ENCODE data around the gene EGFR.

Gene EGFR

GRCh38 chr7:55056068-55056467, 37.3 kb downstream of the EGFR start:
- in situ Hi-C loops (cut with MboI; ENCODE audit: low sequenced_read_pairs), result no loop called here
- no peaks in the 10 kb centered on the region for H3K9me3 ChIP-seq
- no peak overlapping the region for H3K4me3 ChIP-seq
- no peaks in the 10 kb centered on the region for H3K4me1 ChIP-seq
- H3K27me3 ChIP-seq (ENCODE audit: low read depth), result no peaks in the 10 kb centered on the region
- no peak for DNase-seq (ENCODE audit: low spot score in 2 of 2)
- no peaks in the 10 kb centered on the region for H3K36me3 ChIP-seq (replicated peaks)

GRCh38 chr7:55056577-55057480, 38.0 kb downstream of the EGFR start:
- Histone ChIP-seq H3K36me3 (replicated peaks) (no peaks in the 10 kb centered on the region), H3K27me3 (ENCODE audit: low read depth) (no peaks in the 10 kb centered on the region), H3K4me3 (no peak overlapping the region), H3K9me3 (no peaks in the 10 kb centered on the region), H3K4me1 (no peaks in the 10 kb centered on the region)
- in situ Hi-C loops (cut with MboI; ENCODE audit: low sequenced_read_pairs), result no loop called here
- DNase-seq (ENCODE audit: low spot score in 2 of 2), result no peak

DNA sequence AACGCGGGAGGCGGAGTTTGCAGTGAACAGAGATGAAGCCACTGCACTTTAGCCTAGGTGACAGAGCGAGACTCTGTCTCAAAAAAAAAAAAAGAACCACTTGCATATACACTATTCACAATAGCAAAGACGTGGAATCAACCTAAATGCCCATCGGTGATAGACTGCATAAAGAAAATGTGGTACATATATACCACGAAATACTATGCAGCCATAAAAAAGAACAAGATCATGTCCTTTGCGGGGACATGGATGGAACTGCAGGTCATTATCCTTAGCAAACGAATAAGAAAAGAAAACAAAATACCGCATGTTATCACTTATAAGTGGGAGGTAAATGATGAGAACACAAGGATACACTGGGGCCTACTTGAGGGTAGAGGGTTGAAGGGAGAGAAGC, 39.5 kb downstream of the EGFR start:
- no peaks in the 10 kb centered on the region for H3K9me3 ChIP-seq
- no peak overlapping the region for H3K4me3 ChIP-seq
- DNase-seq (ENCODE audit: low spot score in 2 of 2), result no peak
- in situ Hi-C loops (cut with MboI; ENCODE audit: low sequenced_read_pairs), result no loop called here
- H3K4me1 ChIP-seq, result no peaks in the 10 kb centered on the region
- no peaks in the 10 kb centered on the region for H3K36me3 ChIP-seq (replicated peaks)
- H3K27me3 ChIP-seq (ENCODE audit: low read depth), result no peaks in the 10 kb centered on the region

GRCh38 chr7:55059021-55059420, 40.2 kb downstream of the EGFR start:
- no peak for DNase-seq (ENCODE audit: low spot score in 2 of 2)
- H3K4me3 ChIP-seq, result no peak overlapping the region
- no peaks in the 10 kb centered on the region for H3K36me3 ChIP-seq (replicated peaks)
- H3K4me1 ChIP-seq, result no peaks in the 10 kb centered on the region
- in situ Hi-C loops (cut with MboI; ENCODE audit: low sequenced_read_pairs), result no loop called here
- no peaks in the 10 kb centered on the region for H3K9me3 ChIP-seq
- H3K27me3 ChIP-seq (ENCODE audit: low read depth), result no peaks in the 10 kb centered on the region

DNA sequence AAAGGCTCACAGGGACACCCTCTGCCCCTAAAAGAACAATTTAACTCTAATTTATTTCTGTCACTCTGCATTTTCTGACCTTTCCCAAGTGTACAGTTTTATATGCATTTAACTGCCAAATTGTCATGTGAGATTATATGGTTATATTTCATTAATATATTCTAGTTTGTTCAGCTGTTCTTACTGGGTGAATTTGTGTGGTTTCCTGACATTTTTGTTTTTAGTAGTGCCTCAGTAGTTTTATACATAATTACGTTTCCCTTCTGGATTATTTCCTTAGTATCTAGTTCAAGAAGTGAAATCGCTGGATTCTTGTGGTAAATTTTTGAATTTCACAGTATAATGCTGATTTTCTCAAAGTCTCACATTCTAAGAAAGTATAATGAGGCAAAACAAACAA, 41.3 kb downstream of the EGFR start:
- Histone ChIP-seq H3K9me3 (no peaks in the 10 kb centered on the region), H3K36me3 (replicated peaks) (no peaks in the 10 kb centered on the region), H3K27me3 (ENCODE audit: low read depth) (no peaks in the 10 kb centered on the region), H3K4me1 (no peaks in the 10 kb centered on the region), H3K4me3 (no peak overlapping the region)
- no peak for DNase-seq (ENCODE audit: low spot score in 2 of 2)
- in situ Hi-C loops (cut with MboI; ENCODE audit: low sequenced_read_pairs), result no loop called here

GRCh38 chr7:55060636-55061022, 41.8 kb downstream of the EGFR start:
- Histone ChIP-seq H3K4me3 (no peak overlapping the region), H3K9me3 (no peaks in the 10 kb centered on the region), H3K27me3 (ENCODE audit: low read depth) (no peaks in the 10 kb centered on the region), H3K4me1 (no peaks in the 10 kb centered on the region), H3K36me3 (replicated peaks) (no peaks in the 10 kb centered on the region)
- DNase-seq (ENCODE audit: low spot score in 2 of 2), result no peak
- in situ Hi-C loops (cut with MboI; ENCODE audit: low sequenced_read_pairs), result no loop called here

DNA sequence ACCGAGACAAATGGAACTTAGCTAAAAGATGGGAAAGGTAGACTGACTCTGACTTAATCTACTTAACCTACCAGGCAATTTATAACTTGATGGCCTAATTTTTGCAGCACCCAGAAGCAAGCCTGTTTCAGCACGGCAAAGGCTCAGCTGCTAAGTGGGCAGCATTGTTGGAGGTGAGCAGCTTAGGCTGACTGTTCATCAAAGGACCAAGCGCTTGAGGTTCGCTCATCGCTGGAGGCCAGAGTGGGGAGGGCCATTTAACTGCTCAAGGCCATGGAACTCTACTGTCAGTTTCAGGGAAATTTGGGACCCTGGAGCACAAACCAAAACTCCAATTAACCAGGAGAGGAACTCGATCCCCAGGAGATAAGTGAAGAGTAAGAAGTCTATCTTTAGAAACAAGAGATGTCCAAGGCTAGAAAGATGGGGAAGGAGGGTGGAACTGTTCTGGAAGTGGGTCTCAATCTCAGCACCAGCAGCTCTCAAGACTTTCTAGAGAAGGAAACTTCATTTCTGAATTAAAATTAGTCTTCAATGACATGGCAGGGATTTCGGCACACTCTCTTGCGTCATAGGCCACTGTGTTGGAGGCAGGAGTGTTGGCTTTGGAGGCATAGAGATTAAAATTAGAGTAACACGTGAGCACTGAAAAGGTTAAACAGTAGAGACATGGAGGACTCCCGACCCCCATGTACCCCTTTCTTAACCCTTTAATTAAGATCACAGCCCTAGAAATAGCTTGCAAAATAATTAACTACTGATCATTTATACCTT, 43.1 kb downstream of the EGFR start:
- H3K4me3 ChIP-seq, result no peak overlapping the region
- no peaks in the 10 kb centered on the region for H3K4me1 ChIP-seq
- no peaks in the 10 kb centered on the region for H3K9me3 ChIP-seq
- no peaks in the 10 kb centered on the region for H3K27me3 ChIP-seq (ENCODE audit: low read depth)
- no peak for DNase-seq (ENCODE audit: low spot score in 2 of 2)
- no peaks in the 10 kb centered on the region for H3K36me3 ChIP-seq (replicated peaks)
- in situ Hi-C loops (cut with MboI; ENCODE audit: low sequenced_read_pairs), result no loop called here

DNA sequence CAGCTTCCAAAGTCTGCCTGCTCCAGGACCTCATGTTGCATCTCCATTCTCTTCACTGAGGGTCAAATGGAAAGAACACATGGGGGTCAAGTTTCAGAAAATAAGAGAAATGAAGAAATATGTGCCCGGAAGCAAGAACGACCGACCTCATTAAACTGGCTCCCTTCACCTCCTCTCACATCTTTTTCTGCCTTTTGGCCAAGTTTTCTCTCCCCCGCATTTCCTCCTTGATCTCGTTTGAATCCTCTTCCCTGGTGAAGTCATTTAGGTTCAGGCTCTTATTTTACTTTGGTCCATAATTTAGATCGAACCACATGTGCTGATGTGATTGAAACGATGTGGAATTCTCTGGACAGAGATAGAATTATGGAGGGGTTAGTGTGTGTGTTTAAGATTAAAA, 44.2 kb downstream of the EGFR start:
- Histone ChIP-seq H3K9me3 (no peaks in the 10 kb centered on the region), H3K4me1 (no peaks in the 10 kb centered on the region), H3K36me3 (replicated peaks) (no peaks in the 10 kb centered on the region), H3K4me3 (no peak overlapping the region), H3K27me3 (ENCODE audit: low read depth) (no peaks in the 10 kb centered on the region)
- DNase-seq (ENCODE audit: low spot score in 2 of 2), result no peak
- in situ Hi-C loops (cut with MboI; ENCODE audit: low sequenced_read_pairs), result no loop called here

GRCh38 chr7:55063633-55064032, 44.8 kb downstream of the EGFR start:
- Histone ChIP-seq H3K27me3 (ENCODE audit: low read depth) (no peaks in the 10 kb centered on the region), H3K36me3 (replicated peaks) (no peaks in the 10 kb centered on the region), H3K9me3 (no peaks in the 10 kb centered on the region), H3K4me1 (no peaks in the 10 kb centered on the region), H3K4me3 (no peak overlapping the region)
- no peak for DNase-seq (ENCODE audit: low spot score in 2 of 2)
- in situ Hi-C loops (cut with MboI; ENCODE audit: low sequenced_read_pairs), result no loop called here

DNA sequence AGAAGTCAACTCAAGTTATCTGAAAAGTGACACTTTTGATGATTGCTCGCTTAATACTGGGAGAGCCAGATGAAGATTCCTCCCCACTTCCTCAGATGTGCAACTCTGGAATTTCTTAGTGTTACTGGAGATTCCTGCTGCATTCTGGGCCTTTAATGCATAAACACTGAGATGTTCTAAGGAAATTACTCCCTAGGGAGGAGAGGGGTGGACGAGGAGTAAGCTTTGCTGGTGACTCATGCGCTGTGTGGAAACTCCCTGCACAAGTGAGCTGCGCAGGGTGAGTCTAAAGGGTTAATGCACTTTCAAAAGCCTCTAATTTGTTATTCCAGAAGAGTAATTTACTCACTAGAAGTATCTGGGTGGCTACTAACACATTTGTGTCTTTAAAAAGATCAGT, 46.3 kb downstream of the EGFR start:
- H3K27me3 ChIP-seq (ENCODE audit: low read depth), result no peaks in the 10 kb centered on the region
- no peaks in the 10 kb centered on the region for H3K9me3 ChIP-seq
- H3K4me3 ChIP-seq, result no peak overlapping the region
- DNase-seq (ENCODE audit: low spot score in 2 of 2), result no peak
- in situ Hi-C loops (cut with MboI; ENCODE audit: low sequenced_read_pairs), result no loop called here
- H3K36me3 ChIP-seq (replicated peaks), result no peaks in the 10 kb centered on the region
- no peaks in the 10 kb centered on the region for H3K4me1 ChIP-seq

GRCh38 chr7:55065511-55066229, 46.9 kb downstream of the EGFR start:
- Histone ChIP-seq H3K36me3 (replicated peaks) (no peaks in the 10 kb centered on the region), H3K27me3 (ENCODE audit: low read depth) (no peaks in the 10 kb centered on the region), H3K9me3 (no peaks in the 10 kb centered on the region), H3K4me1 (no peaks in the 10 kb centered on the region), H3K4me3 (no peak overlapping the region)
- in situ Hi-C loops (cut with MboI; ENCODE audit: low sequenced_read_pairs), result no loop called here
- DNase-seq (ENCODE audit: low spot score in 2 of 2), result no peak

DNA sequence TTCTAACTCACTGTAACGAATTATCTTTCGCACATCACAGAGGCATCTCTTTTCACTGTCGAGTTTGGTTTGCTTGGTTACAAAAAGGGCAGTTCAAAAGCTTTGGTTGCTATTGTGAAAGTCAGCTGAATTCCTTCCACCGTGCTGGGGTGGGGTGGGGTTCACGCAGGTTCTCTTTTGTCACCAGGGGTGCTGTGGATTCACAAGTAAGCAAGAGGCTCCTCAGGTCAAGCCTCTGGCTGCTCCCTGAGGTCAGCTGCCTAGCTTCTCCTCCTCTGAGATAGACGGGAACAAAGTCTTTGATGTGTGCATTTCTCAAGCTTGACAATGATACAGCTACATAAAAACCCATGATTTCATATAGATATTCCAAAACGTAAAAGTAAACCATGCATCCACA, 47.7 kb downstream of the EGFR start:
- Histone ChIP-seq H3K4me3 (no peak overlapping the region), H3K4me1 (no peaks in the 10 kb centered on the region), H3K27me3 (ENCODE audit: low read depth) (no peaks in the 10 kb centered on the region), H3K9me3 (no peaks in the 10 kb centered on the region), H3K36me3 (replicated peaks) (no peaks in the 10 kb centered on the region)
- no peak for DNase-seq (ENCODE audit: low spot score in 2 of 2)
- in situ Hi-C loops (cut with MboI; ENCODE audit: low sequenced_read_pairs), result no loop called here

DNA sequence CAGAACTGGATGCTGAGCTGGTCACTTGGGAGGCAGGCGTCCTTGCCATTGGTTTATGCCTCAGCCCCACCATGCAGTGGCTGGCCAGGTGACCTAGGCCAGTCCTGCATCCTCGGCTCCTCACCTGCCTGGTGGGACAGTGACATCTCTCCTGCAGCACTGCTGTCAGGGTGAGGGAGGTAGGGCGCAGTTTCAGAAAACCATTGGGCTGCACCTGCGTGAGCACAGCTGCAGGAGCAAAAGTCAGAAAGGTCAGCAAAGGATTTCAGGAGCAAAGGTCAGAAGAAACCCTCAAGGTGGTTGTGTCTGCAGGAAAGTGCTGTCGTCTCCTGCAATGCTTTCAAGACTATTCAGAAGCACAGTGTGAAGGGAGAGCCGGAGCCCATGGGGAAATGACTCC, 48.1 kb downstream of the EGFR start:
- in situ Hi-C loops (cut with MboI; ENCODE audit: low sequenced_read_pairs), result no loop called here
- Histone ChIP-seq H3K9me3 (no peaks in the 10 kb centered on the region), H3K4me3 (no peak overlapping the region), H3K36me3 (replicated peaks) (no peaks in the 10 kb centered on the region), H3K4me1 (no peaks in the 10 kb centered on the region), H3K27me3 (ENCODE audit: low read depth) (no peaks in the 10 kb centered on the region)
- DNase-seq (ENCODE audit: low spot score in 2 of 2), result no peak

- Histone ChIP-seq H3K9me3 (no peaks in the 10 kb centered on the region), H3K4me3 (no peak overlapping the region), H3K4me1 (no peaks in the 10 kb centered on the region), H3K36me3 (replicated peaks) (no peaks in the 10 kb centered on the region), H3K27me3 (ENCODE audit: low read depth) (no peaks in the 10 kb centered on the region)
- no peak for DNase-seq (ENCODE audit: low spot score in 2 of 2)
- in situ Hi-C loops (cut with MboI; ENCODE audit: low sequenced_read_pairs), result no loop called here
Measured at GRCh38 chr7:55067748-55068147, 48.9 kb downstream of the EGFR start.
